Measurements from ENCODE around the gene NKD2. TPM values are rescaled to one million over a fixed set of nuclear protein-coding genes. Genes with fewer than 3 reads are reported as not detected.

The NKD2 gene
- total RNA-seq, 1 experiment from 2014 or later: 12.8 TPM

DNA sequence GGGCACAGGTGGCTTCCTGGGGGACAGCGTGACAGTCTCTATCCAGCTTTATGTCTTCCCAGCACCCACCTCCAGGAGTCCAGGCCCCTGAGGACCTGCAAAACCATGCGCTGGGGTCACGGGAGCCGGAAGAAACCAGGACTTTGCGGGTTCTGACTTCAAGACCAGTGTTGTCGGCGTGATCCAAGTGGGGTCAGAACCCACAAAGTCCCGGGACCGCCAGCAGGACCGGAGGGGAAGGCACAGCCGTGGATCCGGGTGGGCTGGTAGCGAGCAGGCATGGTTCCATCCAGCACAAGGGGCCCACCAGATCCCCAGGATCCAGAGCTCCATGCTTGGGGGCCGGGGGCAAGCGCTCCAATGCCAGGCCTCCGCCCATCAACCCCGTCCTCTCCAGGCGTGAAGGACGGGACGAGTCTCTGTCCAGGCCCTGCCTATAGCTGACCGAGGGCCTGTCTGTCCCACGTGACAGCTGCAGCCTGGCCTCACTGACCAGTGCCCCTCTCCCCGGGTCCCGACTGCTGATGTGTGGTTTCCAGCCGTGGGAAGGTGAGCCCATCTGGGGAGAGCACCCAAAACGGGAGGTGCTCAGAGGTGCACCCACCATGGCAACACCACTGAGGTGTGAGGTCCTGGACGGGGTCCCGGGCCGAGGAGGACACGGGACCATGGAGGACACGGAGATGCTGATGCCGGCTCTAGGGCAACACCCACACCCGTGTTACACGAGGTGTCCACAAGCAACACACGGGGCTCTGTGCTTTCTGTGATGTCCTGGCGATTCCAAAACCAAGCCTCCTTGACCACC, 54.4 kb downstream of the NKD2 start:
- H3K27ac Mint-ChIP-seq: no peak overlapping the region
- TF ChIP-seq, protein P1, sequence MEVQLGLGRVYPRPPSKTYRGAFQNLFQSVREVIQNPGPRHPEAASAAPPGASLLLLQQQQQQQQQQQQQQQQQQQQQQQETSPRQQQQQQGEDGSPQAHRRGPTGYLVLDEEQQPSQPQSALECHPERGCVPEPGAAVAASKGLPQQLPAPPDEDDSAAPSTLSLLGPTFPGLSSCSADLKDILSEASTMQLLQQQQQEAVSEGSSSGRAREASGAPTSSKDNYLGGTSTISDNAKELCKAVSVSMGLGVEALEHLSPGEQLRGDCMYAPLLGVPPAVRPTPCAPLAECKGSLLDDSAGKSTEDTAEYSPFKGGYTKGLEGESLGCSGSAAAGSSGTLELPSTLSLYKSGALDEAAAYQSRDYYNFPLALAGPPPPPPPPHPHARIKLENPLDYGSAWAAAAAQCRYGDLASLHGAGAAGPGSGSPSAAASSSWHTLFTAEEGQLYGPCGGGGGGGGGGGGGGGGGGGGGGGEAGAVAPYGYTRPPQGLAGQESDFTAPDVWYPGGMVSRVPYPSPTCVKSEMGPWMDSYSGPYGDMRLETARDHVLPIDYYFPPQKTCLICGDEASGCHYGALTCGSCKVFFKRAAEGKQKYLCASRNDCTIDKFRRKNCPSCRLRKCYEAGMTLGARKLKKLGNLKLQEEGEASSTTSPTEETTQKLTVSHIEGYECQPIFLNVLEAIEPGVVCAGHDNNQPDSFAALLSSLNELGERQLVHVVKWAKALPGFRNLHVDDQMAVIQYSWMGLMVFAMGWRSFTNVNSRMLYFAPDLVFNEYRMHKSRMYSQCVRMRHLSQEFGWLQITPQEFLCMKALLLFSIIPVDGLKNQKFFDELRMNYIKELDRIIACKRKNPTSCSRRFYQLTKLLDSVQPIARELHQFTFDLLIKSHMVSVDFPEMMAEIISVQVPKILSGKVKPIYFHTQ (CRISPR knock-in tag; IDR thresholded peaks at IDR 0.05): no peak
- TF ChIP-seq, protein P2, sequence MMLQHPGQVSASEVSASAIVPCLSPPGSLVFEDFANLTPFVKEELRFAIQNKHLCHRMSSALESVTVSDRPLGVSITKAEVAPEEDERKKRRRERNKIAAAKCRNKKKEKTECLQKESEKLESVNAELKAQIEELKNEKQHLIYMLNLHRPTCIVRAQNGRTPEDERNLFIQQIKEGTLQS (CRISPR knock-in tag; conservative IDR thresholded peaks at IDR 0.05): no peak
- TF ChIP-seq, protein P3, sequence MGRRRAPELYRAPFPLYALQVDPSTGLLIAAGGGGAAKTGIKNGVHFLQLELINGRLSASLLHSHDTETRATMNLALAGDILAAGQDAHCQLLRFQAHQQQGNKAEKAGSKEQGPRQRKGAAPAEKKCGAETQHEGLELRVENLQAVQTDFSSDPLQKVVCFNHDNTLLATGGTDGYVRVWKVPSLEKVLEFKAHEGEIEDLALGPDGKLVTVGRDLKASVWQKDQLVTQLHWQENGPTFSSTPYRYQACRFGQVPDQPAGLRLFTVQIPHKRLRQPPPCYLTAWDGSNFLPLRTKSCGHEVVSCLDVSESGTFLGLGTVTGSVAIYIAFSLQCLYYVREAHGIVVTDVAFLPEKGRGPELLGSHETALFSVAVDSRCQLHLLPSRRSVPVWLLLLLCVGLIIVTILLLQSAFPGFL (CRISPR knock-in tag; IDR thresholded peaks at IDR 0.05; ENCODE audit: borderline replicate concordance): no peak
- TF ChIP-seq, protein P4, sequence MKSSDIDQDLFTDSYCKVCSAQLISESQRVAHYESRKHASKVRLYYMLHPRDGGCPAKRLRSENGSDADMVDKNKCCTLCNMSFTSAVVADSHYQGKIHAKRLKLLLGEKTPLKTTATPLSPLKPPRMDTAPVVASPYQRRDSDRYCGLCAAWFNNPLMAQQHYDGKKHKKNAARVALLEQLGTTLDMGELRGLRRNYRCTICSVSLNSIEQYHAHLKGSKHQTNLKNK (CRISPR knock-in tag; IDR thresholded peaks at IDR 0.05): no peak
- TF ChIP-seq NR3C1 (CRISPR knock-in tag; conservative IDR thresholded peaks at IDR 0.05; ENCODE audit: low read depth) (no peak), SMAD3 (CRISPR knock-in tag; IDR thresholded peaks at IDR 0.05; ENCODE audit: borderline replicate concordance) (no peak), SP1 (CRISPR knock-in tag; conservative IDR thresholded peaks at IDR 0.05) (no peak), ZNF219 (CRISPR knock-in tag; IDR thresholded peaks at IDR 0.05; ENCODE audit: borderline replicate concordance) (no peak), ZNF396 (CRISPR knock-in tag; IDR thresholded peaks at IDR 0.05; ENCODE audit: borderline replicate concordance) (no peak), NFATC4 (CRISPR knock-in tag; IDR thresholded peaks at IDR 0.05) (no peak)
- TF ChIP-seq, protein P5, sequence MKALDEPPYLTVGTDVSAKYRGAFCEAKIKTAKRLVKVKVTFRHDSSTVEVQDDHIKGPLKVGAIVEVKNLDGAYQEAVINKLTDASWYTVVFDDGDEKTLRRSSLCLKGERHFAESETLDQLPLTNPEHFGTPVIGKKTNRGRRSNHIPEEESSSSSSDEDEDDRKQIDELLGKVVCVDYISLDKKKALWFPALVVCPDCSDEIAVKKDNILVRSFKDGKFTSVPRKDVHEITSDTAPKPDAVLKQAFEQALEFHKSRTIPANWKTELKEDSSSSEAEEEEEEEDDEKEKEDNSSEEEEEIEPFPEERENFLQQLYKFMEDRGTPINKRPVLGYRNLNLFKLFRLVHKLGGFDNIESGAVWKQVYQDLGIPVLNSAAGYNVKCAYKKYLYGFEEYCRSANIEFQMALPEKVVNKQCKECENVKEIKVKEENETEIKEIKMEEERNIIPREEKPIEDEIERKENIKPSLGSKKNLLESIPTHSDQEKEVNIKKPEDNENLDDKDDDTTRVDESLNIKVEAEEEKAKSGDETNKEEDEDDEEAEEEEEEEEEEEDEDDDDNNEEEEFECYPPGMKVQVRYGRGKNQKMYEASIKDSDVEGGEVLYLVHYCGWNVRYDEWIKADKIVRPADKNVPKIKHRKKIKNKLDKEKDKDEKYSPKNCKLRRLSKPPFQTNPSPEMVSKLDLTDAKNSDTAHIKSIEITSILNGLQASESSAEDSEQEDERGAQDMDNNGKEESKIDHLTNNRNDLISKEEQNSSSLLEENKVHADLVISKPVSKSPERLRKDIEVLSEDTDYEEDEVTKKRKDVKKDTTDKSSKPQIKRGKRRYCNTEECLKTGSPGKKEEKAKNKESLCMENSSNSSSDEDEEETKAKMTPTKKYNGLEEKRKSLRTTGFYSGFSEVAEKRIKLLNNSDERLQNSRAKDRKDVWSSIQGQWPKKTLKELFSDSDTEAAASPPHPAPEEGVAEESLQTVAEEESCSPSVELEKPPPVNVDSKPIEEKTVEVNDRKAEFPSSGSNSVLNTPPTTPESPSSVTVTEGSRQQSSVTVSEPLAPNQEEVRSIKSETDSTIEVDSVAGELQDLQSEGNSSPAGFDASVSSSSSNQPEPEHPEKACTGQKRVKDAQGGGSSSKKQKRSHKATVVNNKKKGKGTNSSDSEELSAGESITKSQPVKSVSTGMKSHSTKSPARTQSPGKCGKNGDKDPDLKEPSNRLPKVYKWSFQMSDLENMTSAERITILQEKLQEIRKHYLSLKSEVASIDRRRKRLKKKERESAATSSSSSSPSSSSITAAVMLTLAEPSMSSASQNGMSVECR (CRISPR knock-in tag; IDR thresholded peaks at IDR 0.05; ENCODE audit: borderline replicate concordance): no peak
- TF ChIP-seq, protein P6, sequence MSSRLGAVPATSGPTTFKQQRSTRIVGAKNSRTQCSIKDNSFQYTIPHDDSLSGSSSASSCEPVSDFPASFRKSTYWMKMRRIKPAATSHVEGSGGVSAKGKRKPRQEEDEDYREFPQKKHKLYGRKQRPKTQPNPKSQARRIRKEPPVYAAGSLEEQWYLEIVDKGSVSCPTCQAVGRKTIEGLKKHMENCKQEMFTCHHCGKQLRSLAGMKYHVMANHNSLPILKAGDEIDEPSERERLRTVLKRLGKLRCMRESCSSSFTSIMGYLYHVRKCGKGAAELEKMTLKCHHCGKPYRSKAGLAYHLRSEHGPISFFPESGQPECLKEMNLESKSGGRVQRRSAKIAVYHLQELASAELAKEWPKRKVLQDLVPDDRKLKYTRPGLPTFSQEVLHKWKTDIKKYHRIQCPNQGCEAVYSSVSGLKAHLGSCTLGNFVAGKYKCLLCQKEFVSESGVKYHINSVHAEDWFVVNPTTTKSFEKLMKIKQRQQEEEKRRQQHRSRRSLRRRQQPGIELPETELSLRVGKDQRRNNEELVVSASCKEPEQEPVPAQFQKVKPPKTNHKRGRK (CRISPR knock-in tag; IDR thresholded peaks at IDR 0.05; ENCODE audit: borderline replicate concordance): no peak
- TF ChIP-seq, protein P7, sequence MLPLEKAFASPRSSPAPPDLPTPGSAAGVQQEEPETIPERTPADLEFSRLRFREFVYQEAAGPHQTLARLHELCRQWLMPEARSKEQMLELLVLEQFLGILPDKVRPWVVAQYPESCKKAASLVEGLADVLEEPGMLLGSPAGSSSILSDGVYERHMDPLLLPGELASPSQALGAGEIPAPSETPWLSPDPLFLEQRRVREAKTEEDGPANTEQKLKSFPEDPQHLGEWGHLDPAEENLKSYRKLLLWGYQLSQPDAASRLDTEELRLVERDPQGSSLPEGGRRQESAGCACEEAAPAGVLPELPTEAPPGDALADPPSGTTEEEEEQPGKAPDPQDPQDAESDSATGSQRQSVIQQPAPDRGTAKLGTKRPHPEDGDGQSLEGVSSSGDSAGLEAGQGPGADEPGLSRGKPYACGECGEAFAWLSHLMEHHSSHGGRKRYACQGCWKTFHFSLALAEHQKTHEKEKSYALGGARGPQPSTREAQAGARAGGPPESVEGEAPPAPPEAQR (CRISPR knock-in tag; IDR thresholded peaks at IDR 0.05): no peak
- TF ChIP-seq, protein P8, sequence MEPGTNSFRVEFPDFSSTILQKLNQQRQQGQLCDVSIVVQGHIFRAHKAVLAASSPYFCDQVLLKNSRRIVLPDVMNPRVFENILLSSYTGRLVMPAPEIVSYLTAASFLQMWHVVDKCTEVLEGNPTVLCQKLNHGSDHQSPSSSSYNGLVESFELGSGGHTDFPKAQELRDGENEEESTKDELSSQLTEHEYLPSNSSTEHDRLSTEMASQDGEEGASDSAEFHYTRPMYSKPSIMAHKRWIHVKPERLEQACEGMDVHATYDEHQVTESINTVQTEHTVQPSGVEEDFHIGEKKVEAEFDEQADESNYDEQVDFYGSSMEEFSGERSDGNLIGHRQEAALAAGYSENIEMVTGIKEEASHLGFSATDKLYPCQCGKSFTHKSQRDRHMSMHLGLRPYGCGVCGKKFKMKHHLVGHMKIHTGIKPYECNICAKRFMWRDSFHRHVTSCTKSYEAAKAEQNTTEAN (CRISPR knock-in tag; IDR thresholded peaks at IDR 0.05): no peak
- ATAC-seq (no peak), DNase-seq (ENCODE audit: low spot score) (no peak)
- no peaks in the 10 kb centered on the region for H3K27me3 Mint-ChIP-seq (ENCODE audit: low read depth)
- H3K4me1 Mint-ChIP-seq: no peaks in the 10 kb centered on the region
- CTCF ChIA-PET: interaction anchor here (0.9 kb wide), 1 partner anchor 110 kb away, joined by 3 read pairs; no protein-coding TSS in a partner anchor
- POLR2A ChIA-PET: no interaction called here
- H3K9me3 Mint-ChIP-seq: no peaks in the 10 kb centered on the region
- peaks cover 3% of the 10 kb centered on the region; the same call in 1 of the 2 replicates for H3K36me3 Mint-ChIP-seq
- H3K4me3 Mint-ChIP-seq: no peak overlapping the region

Data from WTC11 (cell line).